CMK (cell line): Measurements from ENCODE around the gene TMEM242.

ENCODE experiments used
- DNase-seq: peaks from one replicate; pipeline ENCODE4 v3.0.0-alpha.2; 2010; ENCODE audit warnings: low read depth

TMEM242 gene

GRCh38 chr6:157288575-157288974 lies 34.7 kb downstream of the TMEM242 start:
- no peak for DNase-seq

DNA sequence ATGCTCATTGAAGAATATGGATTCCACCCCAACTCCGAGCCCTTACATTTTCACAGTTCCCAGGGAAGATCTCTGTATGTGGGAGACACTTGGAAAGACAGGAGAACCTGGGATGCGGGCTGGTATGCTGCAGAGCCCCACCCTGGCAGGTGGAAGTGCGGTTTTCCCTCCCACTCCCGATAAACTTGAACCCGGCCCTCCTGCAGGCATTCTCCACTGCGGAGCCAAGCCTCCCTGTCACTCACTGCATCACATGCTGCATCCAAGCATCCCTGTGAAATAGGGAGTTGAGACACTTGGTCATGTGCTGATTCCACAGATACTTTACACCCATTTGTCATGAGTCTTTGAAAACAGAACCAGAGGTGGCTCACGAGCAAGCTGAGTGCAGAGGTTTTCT lies 35.4 kb downstream of the TMEM242 start:
- DNase-seq: no peak

GRCh38 chr6:157287247-157287850 lies 36.0 kb downstream of the TMEM242 start:
- DNase-seq: no peak

DNA sequence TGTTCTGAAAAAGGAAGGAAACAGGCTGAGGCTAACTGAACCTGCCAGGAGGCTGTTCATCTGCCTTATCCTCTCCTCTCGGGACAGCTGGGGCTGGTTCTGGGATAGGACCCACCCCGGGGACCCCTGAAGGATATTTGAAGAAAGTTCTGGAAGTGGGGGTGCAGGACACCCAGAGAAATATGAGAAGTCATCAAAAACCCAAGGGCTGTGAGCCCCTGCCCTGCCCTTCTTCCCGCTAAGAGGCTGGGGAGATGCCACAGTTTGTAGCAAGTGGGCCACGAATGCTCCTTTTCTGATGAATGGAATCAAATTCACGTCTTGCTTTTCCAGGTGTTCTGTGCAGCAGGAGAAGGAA lies 37.9 kb downstream of the TMEM242 start:
- DNase-seq: no peak

DNA sequence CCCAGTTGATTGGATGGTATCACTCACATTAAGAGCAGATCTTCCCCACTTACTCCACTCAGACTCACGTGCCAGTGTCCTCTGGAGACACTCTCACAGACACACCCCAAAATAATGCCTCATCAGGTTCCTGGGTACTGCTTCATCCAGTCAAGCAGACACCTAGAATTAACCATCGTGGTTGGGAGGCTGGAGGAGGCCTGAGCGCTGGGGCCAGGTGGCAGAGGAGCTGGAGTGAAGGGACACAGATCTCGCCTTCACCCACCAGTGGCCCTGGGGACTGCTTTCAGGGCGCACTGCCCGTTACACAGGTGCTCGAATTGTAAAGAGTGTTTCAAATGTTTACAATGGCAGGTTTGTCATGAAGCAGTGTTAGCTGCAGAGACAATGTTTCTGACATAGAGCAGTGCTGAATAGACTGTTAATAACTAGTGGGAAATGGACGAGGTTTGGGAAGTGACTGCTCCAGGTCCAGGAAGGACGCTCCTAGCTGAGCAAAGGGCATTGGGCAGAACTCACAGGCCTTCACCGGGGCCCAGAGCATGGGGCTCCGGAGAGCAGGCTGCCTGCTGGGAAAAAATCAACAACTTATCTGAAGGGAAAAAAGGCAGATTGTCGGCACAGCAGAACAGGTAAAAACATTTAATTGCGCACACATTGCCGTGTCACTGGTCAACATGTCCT lies 38.4 kb downstream of the TMEM242 start:
- no peak for DNase-seq

DNA sequence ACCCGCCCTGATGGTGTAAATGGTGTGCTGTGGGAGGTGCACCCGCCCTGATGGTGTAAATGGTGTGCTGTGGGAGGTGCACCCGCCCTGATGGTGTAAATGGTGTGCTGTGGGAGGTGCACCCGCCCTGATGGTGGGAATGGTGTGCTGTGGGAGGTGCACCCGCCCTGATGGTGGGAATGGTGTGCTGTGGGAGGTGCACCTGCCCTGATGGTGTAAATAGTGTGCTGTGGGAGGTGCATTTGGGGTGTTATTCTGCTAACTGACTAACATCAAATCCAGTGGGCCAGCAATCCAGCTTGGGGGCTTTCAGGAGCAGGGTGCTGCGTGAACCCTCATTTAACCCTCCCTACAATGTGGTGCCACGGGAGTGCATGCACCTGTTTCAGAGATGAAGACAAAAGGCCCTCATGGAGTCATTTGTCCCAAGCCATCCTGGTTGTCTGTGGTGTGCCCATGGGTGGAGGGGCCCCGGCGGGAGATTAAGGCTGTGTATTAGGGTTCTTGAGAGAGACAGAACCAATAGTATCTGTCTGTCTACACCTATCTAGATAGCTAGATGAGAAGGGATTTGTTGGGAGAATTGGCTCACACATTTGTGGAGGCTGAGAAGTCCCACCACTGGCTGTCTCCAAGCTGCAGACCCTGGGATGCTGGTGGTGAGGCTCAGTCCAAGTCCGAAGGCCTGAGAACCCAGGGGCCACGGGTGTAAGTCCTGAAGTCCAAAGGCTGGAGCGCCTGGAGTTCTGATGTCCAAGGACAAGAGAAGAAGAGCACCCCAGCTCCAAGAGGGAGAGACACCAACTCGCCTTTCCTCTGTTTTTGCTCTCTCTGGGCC lies 39.2 kb downstream of the TMEM242 start:
- DNase-seq: no peak

DNA sequence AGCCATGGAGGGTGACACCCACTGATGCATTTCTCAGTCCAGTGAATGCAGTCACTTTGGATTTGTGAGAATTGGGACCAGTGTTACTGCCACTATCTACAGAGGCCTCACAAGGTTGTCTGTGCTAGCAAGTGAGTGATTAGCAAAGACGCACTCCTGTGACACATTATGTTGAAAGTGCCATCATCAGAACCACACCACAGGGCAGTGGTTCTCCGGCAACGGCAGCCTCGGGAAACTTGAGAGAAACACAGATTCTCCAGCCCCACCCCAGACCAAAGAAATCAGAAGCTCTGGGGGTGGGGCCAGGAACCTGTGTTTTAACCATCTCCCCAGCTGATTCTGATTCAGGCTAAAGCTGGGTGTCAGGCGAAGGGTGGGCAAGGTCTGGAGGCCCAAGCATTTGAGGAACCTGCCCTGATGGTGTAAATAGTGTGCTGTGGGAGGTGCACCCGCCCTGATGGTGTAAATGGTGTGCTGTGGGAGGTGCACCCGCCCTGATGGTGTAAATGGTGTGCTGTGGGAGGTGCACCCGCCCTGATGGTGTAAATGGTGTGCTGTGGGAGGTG lies 39.9 kb downstream of the TMEM242 start:
- no peak for DNase-seq

GRCh38 chr6:157282284-157282683 lies 41.0 kb downstream of the TMEM242 start:
- no peak for DNase-seq

DNA sequence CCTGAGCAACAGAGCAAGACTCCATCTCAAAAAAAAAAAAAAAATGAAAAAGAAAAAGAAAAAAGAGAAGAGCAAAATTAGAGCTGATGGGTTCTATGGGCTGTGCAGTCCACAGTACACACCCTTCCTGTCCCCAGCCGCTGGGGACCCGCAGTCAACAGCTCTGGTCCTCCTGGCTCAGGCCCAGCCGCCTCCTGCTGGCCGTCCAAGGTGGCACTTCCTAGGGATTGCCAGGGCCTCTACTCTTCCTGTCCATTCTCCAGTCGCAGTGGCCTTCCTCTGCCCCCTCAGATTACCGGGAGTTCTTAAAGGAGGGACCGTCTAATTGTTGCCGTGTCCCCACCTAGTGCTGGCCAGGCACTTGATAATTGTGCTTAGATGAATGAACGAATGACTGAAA lies 41.7 kb downstream of the TMEM242 start:
- DNase-seq: no peak

DNA sequence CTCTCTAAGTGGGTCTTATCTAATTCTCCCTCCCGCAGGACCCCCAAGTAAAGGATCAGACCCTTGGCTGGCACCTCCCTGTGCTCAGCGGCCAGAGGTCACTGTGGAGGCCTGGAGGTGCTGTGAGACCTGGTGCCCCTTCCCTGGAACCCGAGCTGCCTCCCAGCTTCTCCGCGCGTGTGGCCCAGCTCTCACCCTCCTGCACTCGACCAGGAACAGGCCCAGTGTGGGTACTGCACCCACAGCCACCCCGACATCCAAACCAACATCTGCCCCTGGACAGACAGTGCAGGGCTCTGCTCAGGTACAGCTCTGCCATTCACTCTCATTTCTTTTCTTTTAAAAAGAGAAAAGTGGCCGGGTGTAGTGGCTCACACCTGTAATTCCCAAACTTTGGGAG lies 42.4 kb downstream of the TMEM242 start:
- no peak for DNase-seq

- DNase-seq: no peak
These were observed 43.2 kb downstream of the TMEM242 start for GRCh38 chr6:157280157-157280556.

DNA sequence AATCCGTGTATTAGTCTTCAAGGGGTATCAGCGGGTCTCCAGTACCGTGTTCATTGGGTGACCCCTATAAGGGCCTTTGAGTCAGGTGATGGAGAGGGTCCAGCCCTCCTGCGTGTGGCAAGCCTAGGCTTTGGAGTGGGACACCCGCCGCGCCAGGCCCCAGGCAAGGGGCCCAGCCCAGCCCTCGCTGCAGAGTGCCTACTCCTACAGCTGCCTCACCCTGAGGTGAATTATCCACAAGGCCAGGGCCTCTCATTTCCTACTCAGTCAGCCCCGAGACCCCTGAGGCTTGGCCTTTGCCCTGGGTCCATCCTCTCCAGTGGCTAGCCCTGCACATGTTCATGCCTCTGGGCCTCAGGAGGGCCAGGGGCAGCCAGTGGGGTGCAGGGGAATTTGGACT lies 45.1 kb downstream of the TMEM242 start:
- no peak for DNase-seq

GRCh38 chr6:157276731-157277130 lies 46.6 kb downstream of the TMEM242 start:
- no peak for DNase-seq

DNA sequence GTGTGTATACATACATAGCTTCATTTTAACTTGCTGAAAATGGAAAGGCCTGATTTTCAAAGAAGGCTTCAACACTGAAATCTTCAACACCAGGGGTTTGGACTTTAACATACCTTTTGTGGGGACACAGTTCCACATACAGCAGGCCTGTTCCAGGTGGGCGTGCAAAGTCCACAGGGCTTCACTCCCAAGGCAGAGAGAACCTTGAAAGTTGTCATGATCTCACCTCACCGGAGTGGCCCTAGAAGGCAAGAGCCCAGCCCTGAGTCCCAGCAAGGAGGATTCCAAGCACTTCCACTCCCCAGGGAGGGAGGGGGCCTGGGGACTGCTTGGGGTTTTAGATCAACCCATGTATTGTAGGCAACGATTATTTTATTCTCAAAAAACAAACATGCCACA lies 47.2 kb downstream of the TMEM242 start:
- no peak for DNase-seq

GRCh38 chr6:157274471-157275226 lies 48.7 kb downstream of the TMEM242 start:
- peak; percentile 43 for DNase-seq

DNA sequence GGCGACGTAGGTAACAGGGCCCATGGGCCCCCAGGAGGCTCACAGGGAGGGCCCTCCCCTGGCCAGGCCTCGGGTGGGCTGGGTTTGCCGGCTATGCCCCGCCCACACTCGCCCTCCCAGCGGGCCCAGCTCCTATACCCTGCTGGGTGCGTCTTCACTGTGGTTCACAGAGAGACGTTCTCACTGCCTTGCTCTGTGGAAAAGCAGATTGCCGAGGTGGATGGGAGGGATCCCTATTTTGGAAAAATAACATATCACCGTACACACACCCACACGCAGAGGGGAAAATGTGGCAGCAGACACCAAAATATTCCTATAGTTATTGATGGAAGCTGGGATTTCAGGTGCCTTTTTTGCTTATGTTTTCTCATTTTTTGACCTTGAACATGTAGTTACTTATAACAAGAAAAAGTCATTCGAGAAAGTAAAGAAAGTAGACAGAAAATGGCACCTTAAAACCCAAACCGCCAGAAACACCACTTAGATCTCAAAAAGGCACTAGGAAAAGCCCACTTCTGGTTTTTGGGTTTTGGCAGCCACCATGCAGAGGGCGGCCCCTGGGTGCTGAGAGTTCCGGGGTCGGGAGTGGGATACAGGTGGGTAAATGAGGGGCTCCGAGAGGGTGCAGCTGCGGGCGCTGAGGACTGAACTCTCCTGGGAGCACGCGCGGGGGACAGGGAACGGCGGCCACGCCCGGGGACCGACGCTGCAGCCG lies 49.4 kb downstream of the TMEM242 start:
- no peak for DNase-seq

DNA sequence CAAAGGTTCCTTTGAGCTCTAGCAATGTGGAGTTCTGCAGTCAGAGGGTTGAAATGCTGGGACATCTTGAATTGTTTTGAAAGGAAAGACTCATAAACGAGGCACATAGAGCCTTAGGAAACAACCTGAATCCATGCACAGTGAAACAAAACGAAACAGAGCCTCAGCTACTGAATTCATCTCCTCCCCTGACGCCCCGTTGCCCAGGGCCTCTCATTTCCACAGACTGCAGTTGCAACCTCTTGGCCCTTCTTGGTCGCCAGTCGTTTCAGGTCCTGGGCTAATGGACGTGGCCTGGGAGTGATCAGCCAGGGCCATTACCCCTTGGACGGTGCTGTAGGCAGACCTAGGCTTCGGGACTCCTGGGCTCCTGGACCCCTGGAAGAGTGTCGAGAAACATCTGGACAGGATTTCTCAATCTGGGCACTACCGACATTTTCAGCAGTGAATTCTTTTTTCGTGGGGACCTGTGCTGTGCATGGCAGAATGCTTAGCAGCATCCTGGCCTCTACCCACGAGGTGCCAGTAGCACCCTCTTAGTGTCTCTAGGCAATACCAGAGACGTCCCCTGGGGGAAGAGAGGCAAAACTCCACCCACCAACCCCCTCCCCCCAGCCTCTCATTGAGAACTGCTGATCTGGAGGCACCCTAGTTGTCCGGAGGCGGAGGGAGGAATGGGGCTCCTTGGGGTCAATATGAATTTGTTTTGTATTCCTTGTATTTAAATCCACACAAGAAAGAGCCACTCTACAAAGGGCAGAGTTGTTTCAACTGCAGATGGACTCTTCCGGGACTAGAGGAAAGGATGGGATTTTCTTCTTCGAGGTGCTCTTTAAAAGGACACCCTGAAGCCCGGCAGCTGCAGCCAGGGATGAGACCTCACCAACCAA lies 50.2 kb downstream of the TMEM242 start:
- DNase-seq: no peak

- DNase-seq: no peak
These were observed 50.9 kb downstream of the TMEM242 start for GRCh38 chr6:157272372-157272771.

DNA sequence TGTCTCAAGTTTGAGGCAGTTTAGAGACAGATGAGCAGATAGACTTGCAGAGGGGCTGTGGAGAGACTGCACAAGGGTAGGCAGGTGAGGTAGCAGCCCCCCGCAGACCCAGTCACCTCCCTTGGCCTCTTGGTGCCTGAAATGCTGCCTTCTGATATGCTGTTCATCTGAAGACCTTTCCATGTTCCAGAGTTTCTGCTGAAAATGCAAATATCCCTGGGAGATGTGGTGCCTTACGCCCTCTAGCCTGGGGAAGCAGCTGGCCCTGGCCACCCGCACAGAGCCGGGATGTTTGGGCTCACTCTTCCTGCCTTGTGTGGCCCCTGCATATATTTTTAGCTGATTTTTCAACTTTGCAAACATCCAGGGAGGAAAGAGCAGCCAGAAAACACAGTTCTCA lies 51.4 kb downstream of the TMEM242 start:
- DNase-seq: no peak

- no peak for DNase-seq
These were observed 51.9 kb downstream of the TMEM242 start for GRCh38 chr6:157271441-157271840.

DNA sequence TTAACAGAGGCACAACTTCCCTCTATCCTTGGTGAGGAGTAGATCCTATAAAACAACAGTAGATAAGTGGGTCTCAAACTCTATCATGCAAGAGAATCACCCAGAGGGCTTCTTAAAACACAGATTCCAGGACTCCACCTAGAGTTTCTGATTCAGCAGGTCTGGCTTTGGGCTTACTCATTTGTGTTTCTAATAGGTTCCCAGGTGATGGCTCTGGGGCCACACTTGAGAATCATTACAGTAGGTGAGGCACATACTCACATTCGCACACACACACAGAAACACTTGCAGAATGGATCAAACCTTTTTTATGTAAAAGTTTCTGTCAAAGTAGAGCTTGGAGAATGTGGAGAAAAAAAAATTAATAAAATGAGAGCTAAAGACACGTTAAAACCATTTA lies 52.4 kb downstream of the TMEM242 start:
- DNase-seq: no peak
